HG02759 (cell line): ENCODE results near the gene TPPP2.

Experiments
- ATAC-seq: cut with Tn5 transposase; IDR thresholded peaks from one replicate; pipeline ENCODE4 v1.9.1; 2021; ENCODE audit warnings: mild to moderate bottlenecking, moderate library complexity; ENCODE audit not compliant: unreplicated experiment

The TPPP2 gene

GRCh38 chr14:21074398-21075272 is 44.6 kb downstream of the TPPP2 start:
- ATAC-seq = no peak

- no peak for ATAC-seq
Measured at GRCh38 chr14:21075719-21076437, 45.9 kb downstream of the TPPP2 start.

- no peak for ATAC-seq
Measured at GRCh38 chr14:21077672-21078071, 47.7 kb downstream of the TPPP2 start.

- no peak for ATAC-seq
Measured at GRCh38 chr14:21078287-21078686, 48.3 kb downstream of the TPPP2 start.

- ATAC-seq = no peak
Measured at GRCh38 chr14:21078726-21079125, 48.7 kb downstream of the TPPP2 start.

- no peak for ATAC-seq
Measured at GRCh38 chr14:21081521-21082142, 51.6 kb downstream of the TPPP2 start.
